ENCODE data around the gene KRT8. TPM values are rescaled to one million over a fixed set of nuclear protein-coding genes. Genes with fewer than 3 reads are reported as not detected.

The KRT8 gene
- total RNA-seq, 1 experiment from 2014 or later: 179 TPM

DNA sequence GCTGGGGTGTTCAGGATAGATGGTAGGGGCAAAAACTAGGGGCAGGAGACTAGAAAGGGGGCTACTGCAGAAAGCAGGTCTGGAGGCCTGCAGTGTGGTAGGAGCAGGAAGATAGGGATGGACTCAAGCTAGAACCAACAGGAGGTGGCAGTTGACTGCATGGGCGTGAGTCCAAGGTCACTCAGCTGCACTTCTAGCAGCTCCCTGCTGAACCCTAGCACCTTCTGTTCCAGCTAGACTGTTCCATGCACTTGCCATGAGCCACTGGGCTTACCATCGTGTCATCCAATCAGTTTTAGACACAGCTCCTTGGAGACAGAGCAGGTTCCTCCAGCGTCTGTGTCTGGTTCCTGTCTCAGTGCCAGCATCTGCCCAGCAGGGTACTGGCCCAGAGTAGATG lies 11.3 kb upstream of the KRT8 start:
- peaks cover 23% of the 10 kb centered on the region for H3K27me3 Mint-ChIP-seq (ENCODE audit: insufficient read depth, unreplicated experiment)
- H3K9me3 Mint-ChIP-seq (ENCODE audit: unreplicated experiment): peaks cover 7% of the 10 kb centered on the region
- peaks cover 6% of the 10 kb centered on the region for H3K4me1 Mint-ChIP-seq (ENCODE audit: insufficient read depth, unreplicated experiment)
- TF ChIP-seq, protein P1, sequence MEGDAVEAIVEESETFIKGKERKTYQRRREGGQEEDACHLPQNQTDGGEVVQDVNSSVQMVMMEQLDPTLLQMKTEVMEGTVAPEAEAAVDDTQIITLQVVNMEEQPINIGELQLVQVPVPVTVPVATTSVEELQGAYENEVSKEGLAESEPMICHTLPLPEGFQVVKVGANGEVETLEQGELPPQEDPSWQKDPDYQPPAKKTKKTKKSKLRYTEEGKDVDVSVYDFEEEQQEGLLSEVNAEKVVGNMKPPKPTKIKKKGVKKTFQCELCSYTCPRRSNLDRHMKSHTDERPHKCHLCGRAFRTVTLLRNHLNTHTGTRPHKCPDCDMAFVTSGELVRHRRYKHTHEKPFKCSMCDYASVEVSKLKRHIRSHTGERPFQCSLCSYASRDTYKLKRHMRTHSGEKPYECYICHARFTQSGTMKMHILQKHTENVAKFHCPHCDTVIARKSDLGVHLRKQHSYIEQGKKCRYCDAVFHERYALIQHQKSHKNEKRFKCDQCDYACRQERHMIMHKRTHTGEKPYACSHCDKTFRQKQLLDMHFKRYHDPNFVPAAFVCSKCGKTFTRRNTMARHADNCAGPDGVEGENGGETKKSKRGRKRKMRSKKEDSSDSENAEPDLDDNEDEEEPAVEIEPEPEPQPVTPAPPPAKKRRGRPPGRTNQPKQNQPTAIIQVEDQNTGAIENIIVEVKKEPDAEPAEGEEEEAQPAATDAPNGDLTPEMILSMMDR (IDR thresholded peaks at IDR 0.05; ENCODE audit: unreplicated experiment): no peak
- CTCF ChIA-PET: interaction anchor here (0.7 kb wide), 1 partner anchor 11 kb away, joined by 4 read pairs; the partner anchor contains the start of gene KRT8
- DNase-seq (ENCODE audit: unreplicated experiment): no peak
- no peak overlapping the region for H3K27ac Mint-ChIP-seq (ENCODE audit: low read depth, unreplicated experiment)
- POLR2A ChIA-PET: interaction anchor here (0.6 to 0.9 kb wide), 4 partner anchors 14 to 546 kb away, joined by 3 to 6 read pairs (median 3); partner anchors contain the start of gene KRT18
- H3K4me3 Mint-ChIP-seq (ENCODE audit: unreplicated experiment): no peak overlapping the region
- no TSS peak for BruUV-seq (replicated peaks)
- intact Hi-C loops (cut with micrococcal nuclease): no loop called here
- H3K36me3 Mint-ChIP-seq (ENCODE audit: insufficient read depth, unreplicated experiment): no peaks in the 10 kb centered on the region

GRCh38 chr12:52915637-52916036 lies 10.8 kb upstream of the KRT8 start:
- Mint-ChIP-seq H3K27me3 (ENCODE audit: insufficient read depth, unreplicated experiment) (peaks cover 23% of the 10 kb centered on the region), H3K4me3 (ENCODE audit: unreplicated experiment) (no peak overlapping the region), H3K27ac (ENCODE audit: low read depth, unreplicated experiment) (no peak overlapping the region), H3K9me3 (ENCODE audit: unreplicated experiment) (peaks cover 7% of the 10 kb centered on the region), H3K4me1 (ENCODE audit: insufficient read depth, unreplicated experiment) (peaks cover 6% of the 10 kb centered on the region), H3K36me3 (ENCODE audit: insufficient read depth, unreplicated experiment) (no peaks in the 10 kb centered on the region)
- TF ChIP-seq, protein P1 (IDR thresholded peaks at IDR 0.05; ENCODE audit: unreplicated experiment): no peak
- intact Hi-C loops (cut with micrococcal nuclease): no loop called here
- BruUV-seq (replicated peaks): no TSS peak
- POLR2A ChIA-PET: interaction anchor here (0.6 to 0.9 kb wide), 3 partner anchors 14 to 115 kb away, joined by 3 to 6 read pairs (median 3); partner anchors contain the start of gene KRT18
- CTCF ChIA-PET: interaction anchor here (1.2 kb wide), 1 partner anchor 24 kb away, joined by 6 read pairs; no protein-coding TSS in a partner anchor
- no peak for DNase-seq (ENCODE audit: unreplicated experiment)

- H3K27me3 Mint-ChIP-seq (ENCODE audit: insufficient read depth, unreplicated experiment): peaks cover 23% of the 10 kb centered on the region
- peaks cover 6% of the 10 kb centered on the region for H3K4me1 Mint-ChIP-seq (ENCODE audit: insufficient read depth, unreplicated experiment)
- H3K4me3 Mint-ChIP-seq (ENCODE audit: unreplicated experiment): no peak overlapping the region
- intact Hi-C loops (cut with micrococcal nuclease): no loop called here
- H3K9me3 Mint-ChIP-seq (ENCODE audit: unreplicated experiment): peaks cover 7% of the 10 kb centered on the region
- POLR2A ChIA-PET: interaction anchor here (0.7 kb wide), 1 partner anchor 28 kb away, joined by 6 read pairs; no protein-coding TSS in a partner anchor
- no peak overlapping the region for H3K27ac Mint-ChIP-seq (ENCODE audit: low read depth, unreplicated experiment)
- CTCF ChIA-PET: interaction anchor here (1.2 to 1.7 kb wide), 2 partner anchors 25 to 66 kb away, joined by 6 read pairs; no protein-coding TSS in a partner anchor
- H3K36me3 Mint-ChIP-seq (ENCODE audit: insufficient read depth, unreplicated experiment): no peaks in the 10 kb centered on the region
- no peak for DNase-seq (ENCODE audit: unreplicated experiment)
- BruUV-seq (replicated peaks): no TSS peak
- TF ChIP-seq, protein P1 (IDR thresholded peaks at IDR 0.05; ENCODE audit: unreplicated experiment): no peak
Observed at GRCh38 chr12:52914576-52915121, 9.8 kb upstream of the KRT8 start.

- TF ChIP-seq, protein P1 (IDR thresholded peaks at IDR 0.05; ENCODE audit: unreplicated experiment): no peak
- no peak for DNase-seq (ENCODE audit: unreplicated experiment)
- BruUV-seq (replicated peaks): no TSS peak
- Mint-ChIP-seq H3K27me3 (ENCODE audit: insufficient read depth, unreplicated experiment) (peaks cover 23% of the 10 kb centered on the region), H3K4me1 (ENCODE audit: insufficient read depth, unreplicated experiment) (peaks cover 9% of the 10 kb centered on the region), H3K27ac (ENCODE audit: low read depth, unreplicated experiment) (no peak overlapping the region), H3K9me3 (ENCODE audit: unreplicated experiment) (peaks cover 7% of the 10 kb centered on the region), H3K36me3 (ENCODE audit: insufficient read depth, unreplicated experiment) (no peaks in the 10 kb centered on the region), H3K4me3 (ENCODE audit: unreplicated experiment) (no peak overlapping the region)
- ChIA-PET POLR2A (no interaction called here), CTCF (no interaction called here)
- intact Hi-C loops (cut with micrococcal nuclease): no loop called here
Observed at GRCh38 chr12:52913431-52913821, 8.6 kb upstream of the KRT8 start.
